SK-N-SH (cell line): ENCODE results near the gene COL4A6.

Experiments
- CTCF ChIP-seq: fragments of 200-600 bp; sonication (generic); IDR thresholded peaks from 2 replicates; pipeline ENCODE4 v1.6.1; 2017; ENCODE audit warnings: antibody characterized with exemption, mild to moderate bottlenecking, moderate library complexity
- EZH2phosphoT487 ChIP-seq: fragments of 200-600 bp; sonication (generic); IDR thresholded peaks from 2 replicates; pipeline ENCODE4 v1.6.1; 2017; ENCODE audit warnings: low read depth, mixed run types, mild to moderate bottlenecking, antibody characterized with exemption, moderate library complexity, borderline replicate concordance
- NRF1 ChIP-seq: IDR thresholded peaks from 2 replicates; pipeline ENCODE4 v1.6.1; 2012; ENCODE audit warnings: low read depth, mild to moderate bottlenecking, low read length
- REST ChIP-seq: IDR thresholded peaks from 2 replicates; pipeline ENCODE4 v1.6.1; 2012; ENCODE audit warnings: mild to moderate bottlenecking, low read depth, low read length, moderate library complexity
- SMC3 ChIP-seq: IDR thresholded peaks from 2 replicates; pipeline ENCODE4 v1.6.1; 2012; ENCODE audit warnings: low read depth, low read length, improper control_type of control experiment

- TF ChIP-seq REST (no peak), EZH2phosphoT487 (no peak), NRF1 (no peak), CTCF (no peak), SMC3 (no peak)
Observed at GRCh38 chrX:108257556-108257955, 180.7 kb downstream of the COL4A6 start.
